ENCODE results near the gene OPALIN.

- TF ChIP-seq EZH2 (IDR thresholded peaks at IDR 0.05) (no peak), POLR2AphosphoS5 (IDR thresholded peaks at IDR 0.05; ENCODE audit: borderline replicate concordance, low read depth, low read length) (no peak), FOXP2 (optimal IDR thresholded peaks at IDR 0.05; ENCODE audit: control extremely low read depth, extremely low read length, insufficient read depth) (no peak)
Observed at GRCh38 chr10:96377816-96378294, 19.1 kb upstream of the OPALIN start.

All from SK-N-MC (cell line).